Dedifferentiated amniotic fluid mesenchymal stem cell (primary cell): Measurements from ENCODE around the gene CCDC86.

Experiments used
- DNase-seq: peaks from one replicate; pipeline ENCODE4 v3.0.0-alpha.2; 2016; ENCODE audit errors: extremely low spot score

CCDC86 gene

GRCh38 chr11:60852982-60853950 is 11.4 kb downstream of the CCDC86 start:
- DNase-seq, result no peak

GRCh38 chr11:60854140-60854846 is 12.4 kb downstream of the CCDC86 start:
- no peak for DNase-seq

DNA sequence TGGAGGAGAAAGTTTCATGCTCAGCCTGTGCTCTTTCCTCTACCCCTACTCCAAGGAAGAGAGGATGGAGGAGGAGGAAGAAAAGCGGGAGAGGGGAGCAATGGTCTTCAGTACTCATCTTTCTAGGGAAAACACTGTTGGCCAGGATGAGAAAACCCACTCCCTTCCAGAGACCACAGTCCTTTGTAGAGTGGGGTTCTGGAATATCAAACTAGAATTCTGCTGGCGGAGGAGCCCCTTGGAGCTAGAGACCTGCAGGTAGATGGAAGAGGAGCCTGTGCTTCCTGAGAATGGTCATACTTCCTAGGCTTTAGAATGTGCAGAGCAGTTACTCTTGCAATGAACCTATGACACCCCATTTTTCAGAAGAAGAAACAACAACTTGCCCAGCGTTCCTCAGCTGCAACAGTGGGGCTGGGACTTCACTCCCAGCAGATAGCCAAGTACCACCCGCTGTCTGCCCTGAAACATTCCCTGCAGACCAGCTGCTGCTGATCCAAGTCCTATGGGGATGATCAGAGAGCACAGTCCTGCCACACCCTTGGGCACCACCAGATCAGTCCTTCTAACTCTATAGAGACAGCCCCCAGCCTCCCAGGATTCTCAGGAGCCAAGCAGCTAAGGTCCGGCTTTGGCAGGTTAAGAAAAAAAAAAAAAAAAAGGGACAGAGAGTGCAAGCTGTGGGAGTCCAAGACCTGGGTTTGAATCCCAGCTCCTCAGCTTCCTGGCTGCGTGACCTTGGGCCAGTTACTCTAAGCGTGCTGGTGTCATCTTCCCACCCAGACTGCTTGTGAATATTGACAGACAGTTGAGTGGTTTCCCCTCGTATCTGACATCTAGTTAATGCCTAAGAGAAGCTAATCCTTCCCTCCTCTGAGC is 13.2 kb downstream of the CCDC86 start:
- no peak for DNase-seq

DNA sequence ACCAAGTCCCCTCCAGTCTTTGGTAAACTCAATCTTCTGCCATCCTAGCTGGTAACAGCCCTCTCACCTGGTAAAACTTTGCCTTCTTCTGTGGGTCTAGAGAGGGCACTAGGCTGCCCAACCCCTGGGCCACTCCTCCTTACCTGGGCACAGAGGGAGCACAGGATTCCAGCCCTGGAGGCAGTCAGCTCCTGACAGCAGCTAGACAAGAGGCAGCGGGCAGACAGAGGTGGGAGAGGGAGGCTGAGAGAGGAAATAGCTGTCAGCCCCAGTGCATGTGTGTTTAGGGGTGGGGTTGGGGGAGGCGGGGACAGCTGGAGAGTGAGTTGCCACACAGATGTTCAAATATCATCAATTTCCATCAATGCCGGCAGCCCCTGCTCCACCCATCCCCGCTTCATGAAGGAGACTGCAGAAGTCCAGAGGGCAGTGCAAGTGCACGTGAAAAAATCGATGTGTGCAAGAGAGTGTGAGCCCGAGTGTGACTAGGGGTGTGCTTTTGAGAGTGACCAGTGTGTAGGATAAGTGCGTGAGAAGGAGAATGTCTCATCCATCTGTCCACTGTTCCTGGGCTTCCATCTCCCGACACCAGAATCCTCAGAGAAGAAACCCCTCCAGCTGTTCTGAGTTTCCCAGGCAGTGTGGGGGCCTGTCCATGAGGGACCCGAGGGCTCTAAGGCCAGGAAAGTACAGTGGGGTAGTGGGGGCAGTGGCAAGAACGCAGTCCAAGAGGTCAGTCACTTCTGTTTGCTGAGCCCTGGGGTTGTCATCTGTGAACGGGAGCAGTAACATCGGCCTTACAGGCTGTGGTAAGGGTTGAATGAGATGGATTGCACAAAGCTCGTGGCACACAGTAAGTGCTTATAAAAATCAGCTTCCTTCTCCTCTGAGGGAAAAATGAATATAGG is 14.1 kb downstream of the CCDC86 start, which contains the start of gene PTGDR2:
Gene PTGDR2 (minus strand): TSS at position 225 of the 908 bp plus-strand sequence. CDS start 2,228 bp downstream, outside the sequence.
- no peak for DNase-seq

DNA sequence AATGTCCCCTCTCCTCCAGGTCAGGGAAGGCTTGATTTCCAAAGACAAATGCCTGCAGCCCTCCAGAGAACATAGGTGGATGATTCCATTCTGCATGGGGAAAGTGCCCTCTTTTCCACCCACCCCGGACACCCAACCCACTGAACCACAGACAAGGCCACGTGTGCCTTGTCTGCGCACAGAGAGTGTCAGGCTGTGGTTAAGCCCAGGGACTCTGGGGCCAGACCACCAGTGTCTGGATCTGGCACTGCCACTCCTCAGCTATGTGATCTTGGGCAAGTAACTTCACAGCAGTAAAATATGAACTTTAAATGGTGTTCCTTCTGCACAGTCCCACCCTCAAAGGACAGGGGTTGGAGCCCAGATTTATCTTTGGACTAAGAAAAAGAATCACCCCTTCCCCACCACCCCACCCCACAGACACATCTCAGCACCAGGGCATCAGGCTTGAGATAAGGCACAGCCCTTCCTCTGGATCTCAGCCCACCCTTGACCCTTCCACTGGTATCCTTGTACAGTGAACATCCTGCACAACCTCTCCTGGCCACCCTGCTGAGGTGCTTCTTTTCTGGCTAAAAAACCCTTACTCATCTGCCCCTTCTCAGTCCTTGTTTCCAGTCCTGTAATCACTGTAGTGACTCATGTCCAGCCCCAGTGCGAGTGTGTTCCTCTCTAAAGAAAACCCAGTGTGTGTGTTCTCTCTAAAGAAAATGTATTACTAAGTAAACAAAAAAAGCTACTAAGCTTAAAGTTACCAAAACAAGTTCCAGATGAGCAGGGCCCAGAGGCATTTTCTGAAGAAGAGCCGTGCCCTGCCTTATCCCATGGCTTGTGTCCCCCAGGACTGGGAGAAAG is 15.7 kb downstream of the CCDC86 start:
- DNase-seq, result no peak

GRCh38 chr11:60858236-60858635 is 16.3 kb downstream of the CCDC86 start:
- DNase-seq, result no peak

- no peak for DNase-seq
Measured at GRCh38 chr11:60858731-60859464, 17.0 kb downstream of the CCDC86 start.

- DNase-seq, result no peak
Measured at GRCh38 chr11:60859616-60860250, 17.8 kb downstream of the CCDC86 start.

GRCh38 chr11:60860943-60861342 is 19.0 kb downstream of the CCDC86 start:
- DNase-seq, result no peak

GRCh38 chr11:60862171-60862570 is 20.3 kb downstream of the CCDC86 start:
- no peak for DNase-seq

DNA sequence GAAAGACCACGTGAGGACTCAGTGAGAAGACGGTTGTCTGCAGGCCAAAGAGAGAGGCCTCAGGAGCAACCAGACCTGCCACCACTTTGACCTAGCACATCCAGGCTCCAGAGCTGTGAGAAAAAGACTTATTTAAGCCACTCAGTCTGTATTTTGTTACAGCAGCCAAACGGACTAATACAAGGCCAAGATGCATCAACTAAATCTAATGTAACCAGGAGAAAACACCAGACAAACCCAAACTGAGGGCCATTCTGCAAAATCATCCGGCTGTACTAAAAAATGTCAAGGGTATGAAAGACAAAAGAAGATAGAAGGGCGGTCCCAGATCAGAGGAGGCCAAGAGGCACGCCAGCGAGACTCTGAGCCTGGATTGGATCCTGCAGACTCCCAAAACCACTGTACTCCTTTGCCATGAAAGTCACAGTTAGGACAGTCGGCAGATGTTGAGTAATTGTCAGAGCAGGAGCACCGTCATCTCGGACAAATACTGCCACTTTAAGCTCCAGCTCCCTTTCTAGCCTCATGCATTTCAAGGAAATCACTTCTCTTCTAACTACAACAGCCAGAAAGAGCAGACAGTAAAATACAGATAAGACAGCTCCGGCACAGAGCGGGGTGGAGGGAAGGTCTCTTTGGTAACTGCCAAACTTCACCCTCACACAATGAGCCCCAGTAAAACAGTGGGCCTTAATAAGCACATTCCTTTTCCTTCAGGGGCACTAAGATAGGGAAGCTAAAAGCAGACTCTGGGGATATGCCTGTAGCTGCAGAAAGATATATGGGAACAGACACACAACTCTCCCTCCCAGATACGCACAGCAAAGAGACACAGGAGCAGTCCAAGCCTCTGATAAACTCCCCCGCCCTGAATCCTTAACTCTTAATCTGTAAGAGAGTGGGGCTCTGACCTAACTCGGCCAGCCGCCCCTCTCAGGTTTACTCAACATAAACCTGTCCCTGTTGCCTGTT is 21.9 kb downstream of the CCDC86 start:
- no peak for DNase-seq

DNA sequence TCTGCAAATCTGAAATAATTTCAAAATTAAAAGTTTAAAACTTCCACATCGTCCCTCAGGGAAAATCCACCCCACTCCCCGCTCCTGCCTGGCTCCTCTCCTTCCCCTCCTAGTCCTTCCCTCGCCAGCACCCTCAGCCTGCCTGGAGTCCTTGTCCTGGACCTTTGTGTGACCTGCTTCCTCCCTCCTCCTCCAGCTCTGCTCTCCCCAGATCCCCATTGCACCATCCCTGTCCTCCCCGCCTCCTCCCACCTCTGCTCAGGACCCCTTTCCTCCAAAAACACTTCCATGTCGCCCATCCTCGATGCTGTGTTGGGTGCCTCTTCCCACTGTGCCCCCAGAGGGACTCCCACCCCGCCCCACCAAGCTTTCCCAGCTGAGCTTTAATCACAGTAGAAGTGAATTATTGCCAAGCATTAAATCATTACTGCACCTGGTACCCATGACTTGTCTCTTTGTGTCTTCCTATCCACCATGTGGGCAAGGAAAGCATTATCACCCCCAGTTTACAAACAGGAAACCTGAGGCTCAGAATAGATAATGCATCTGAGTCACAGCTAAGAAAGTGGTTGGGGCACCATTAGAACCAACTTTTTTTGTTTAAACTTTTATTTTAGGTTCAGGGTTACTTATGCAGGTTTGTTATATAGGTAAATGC is 23.1 kb downstream of the CCDC86 start:
- no peak for DNase-seq

- DNase-seq, result no peak
Measured at GRCh38 chr11:60866911-60867870, 25.3 kb downstream of the CCDC86 start, which contains the start of gene ZP1. Gene ZP1 (plus strand): TSS chr11:60867542. CDS start chr11:60867562, 20 bp downstream.

- DNase-seq, result no peak
Measured at GRCh38 chr11:60867871-60868681, 26.2 kb downstream of the CCDC86 start.
